Measurements from ENCODE around the gene YBEY.
A peak's percentile ranks its signal among the peaks of the same experiment; 100 is the strongest.
"Not testable (repeated sequence)": the region's sequence is repeated elsewhere in the genome, so short reads cannot be mapped to it uniquely, and the experiment has no call there.

The YBEY gene

DNA sequence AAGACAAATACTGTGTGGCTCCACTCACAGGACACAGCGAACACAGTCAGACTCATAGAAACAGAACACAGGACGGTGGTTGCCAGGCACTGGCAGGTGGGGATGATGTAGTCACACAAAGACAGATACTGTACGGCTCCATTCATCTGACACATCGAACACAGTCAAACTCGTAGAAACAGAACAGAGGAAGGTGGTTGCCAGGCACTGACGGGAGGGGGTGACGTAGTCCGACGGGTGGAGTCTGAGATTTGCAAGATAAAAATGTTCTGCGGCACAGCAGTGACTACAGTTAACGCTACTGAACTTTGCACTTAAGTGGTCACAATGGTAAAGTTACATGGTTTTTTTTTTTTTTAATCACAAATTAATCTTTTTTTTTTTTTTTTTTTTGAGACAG is 18.8 kb downstream of the YBEY start:
- DNase-seq = no peak

DNA sequence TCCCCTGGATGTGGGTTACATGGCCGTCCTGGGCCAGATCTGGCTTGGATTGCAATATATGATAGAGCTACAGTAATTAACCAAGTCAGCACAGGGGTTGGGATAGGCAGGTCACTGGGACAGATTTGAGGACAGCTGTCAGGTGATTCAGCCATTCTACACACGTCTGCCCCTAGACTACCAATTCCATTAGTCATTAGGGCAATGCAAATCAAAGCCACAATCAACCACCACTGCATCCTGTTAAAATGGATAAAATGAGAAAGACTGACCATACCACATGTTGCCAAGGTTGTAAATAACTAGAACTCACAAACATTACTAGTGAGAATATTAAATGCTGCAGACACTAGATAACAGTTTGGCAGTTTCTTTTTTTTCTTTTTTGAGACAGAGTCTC is 21.5 kb downstream of the YBEY start:
- DNase-seq = no peak

DNA sequence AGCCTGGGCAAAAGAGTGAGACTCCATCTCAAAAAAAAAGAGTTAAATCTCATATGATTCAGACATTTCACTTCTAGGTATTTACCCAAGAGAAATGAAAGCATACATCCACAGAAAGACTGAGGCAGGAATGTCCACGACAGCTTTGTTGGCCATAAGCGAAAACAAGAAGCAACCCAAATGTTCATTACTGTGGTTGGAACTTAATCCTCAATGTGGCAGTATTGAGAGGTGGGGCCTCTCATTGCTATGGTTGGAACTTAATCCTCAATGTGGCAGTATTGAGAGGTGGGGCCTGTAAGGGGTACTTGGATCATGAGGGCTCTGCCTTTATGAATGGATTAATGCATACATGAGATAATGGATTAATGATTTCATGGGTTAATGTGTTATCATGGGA is 22.3 kb downstream of the YBEY start:
- DNase-seq = no peak

DNA sequence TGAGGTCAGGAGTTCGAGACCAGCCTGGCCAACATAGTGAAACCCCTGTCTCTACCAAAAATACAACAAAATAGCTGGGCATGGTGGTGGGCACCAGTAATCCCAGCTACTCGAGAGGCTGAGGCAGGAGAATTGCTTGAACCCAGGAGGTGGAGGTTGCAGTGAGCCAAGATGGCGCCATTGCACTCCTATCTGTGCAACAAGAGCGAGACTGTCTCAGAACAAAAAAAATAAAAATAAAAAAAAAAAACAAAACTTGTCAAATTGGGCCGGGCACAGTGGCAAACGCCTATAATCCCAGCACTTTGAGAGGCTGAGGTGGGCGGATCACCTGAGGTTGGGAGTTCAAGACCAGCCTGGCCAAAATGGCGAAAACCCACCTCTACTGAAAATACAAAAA is 24.1 kb downstream of the YBEY start:
- not testable (repeated sequence) for DNase-seq

DNA sequence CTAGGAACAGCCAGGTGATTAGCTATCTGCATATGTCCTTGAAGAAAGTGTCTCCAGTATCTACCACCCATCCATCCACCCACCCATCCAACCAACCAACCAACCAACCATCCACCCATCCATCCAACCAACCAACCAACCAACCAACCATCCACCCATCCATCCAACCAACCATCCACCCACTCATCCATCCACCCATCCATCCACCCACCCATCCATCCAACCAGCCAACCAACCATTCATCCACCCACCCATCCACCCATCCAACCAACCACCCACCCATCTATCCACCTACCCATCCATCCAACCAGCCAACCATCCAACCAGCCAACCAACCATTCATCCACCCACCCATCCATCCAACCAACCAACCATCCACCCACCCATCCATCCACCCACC is 25.4 kb downstream of the YBEY start:
- DNase-seq = no peak

DNA sequence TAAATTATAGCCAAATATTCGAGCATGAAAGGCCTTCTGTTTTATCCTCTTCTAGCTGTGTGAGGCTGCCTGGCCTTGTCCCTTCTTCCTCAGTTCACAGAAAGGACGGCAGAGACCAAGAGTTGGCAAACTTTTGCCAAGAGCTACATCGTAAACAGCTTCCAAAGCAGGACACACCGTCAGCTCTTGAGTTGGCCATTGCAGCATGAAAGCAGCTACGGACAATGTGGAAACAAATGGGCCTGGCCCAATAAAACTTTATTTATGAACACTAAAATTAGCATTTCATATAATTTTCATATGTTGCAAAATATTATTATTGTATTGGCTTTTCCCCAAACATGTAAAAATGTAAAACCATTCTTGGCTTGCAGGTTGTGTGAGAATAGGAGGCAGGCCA is 26.8 kb downstream of the YBEY start:
- DNase-seq = no peak

DNA sequence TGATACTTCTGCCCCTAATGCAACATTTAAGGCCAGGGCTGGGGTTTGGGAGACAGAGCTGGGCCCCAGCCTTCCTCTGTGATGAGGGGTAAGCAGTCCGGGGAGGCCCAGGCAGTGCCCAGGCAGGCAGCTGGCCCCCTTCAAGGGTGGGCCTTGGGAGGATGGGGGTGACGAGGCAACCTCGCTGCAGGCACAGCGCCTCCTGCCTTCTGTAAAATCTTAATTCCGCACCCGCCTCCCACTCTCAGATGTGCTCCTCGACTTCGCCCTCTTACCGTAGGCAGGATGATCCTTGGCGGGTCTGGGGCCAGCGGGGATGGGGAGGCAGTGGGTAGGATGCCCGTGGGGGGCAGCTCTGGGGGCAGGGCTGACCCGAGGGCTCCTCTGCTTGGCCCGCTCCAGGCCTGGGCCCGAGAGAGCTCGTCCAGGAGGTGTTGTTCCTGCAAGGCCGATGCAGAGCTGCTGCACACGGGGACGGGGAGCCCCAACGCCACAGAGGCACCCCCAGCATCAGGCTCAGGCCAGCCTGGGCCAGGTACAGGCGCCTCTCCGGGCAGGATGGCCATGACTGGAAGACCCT is 28.4 kb downstream of the YBEY start:
- no peak for DNase-seq

DNA sequence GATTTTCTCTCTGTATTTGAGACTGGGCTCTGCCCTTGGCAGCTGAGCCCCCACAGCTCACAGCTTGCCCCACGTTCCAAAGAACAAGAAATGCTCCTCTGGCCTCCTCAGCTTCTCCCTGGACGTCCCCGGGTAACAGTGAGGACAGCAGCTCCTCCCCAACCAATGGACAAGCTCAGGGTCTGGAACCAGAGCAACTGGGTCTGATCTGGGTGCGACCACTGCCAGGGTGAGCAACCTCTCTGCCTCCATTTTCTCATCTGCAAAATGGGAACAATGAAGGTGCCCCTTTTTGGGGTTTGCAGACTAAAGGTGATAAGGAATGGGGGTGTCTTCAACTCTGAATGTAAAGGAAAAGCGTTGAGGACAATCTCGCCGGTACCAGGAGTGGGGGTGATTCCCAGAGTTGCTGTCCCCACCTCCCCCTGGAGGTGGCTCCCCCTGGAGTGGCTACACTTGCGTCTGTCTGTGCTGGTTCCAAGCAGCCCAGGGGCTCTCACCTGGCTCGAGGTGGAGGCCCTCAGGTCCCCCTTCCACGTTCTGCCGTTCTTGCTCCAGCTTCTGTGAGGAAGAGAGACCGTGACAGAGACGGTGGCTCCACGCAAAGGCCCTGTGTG is 30.7 kb downstream of the YBEY start:
- no peak for DNase-seq

DNA sequence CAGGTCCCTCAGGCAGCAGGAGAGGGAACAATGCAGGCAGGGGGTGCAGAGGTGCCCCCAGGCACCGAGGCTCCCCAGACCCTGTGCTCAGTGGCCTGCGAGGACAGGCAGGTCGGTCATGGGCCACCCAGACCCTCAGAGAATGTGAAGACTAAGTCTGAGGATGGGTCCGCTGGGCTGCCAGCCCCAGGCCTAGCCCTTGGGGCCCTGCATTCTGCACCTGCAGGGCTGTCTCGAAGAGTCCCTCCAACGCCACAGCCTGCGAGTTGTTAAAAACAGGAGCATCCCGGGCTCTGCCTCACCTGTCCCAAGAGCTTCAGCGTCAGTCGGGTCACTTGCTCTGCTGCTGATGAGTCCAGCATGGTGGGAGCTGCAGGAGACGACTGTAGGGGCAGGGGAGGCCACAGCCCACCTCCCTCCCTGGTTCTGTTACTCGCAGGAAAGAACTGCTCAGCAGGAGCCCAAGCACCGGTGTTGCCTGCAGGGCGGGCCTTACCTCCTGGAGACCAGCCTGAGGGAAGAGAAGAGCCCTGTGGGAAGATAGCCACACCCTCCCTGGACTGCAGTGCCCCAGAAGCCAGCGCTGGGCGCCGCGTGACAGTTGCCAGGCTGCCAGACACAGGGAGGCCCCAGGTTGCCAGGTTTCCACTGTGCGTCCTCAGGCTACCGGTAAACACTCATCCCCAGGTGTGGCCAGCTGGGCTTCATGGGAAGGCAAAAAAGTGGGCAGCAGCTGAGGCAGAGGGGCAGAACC is 31.7 kb downstream of the YBEY start:
- DNase-seq = no peak

DNA sequence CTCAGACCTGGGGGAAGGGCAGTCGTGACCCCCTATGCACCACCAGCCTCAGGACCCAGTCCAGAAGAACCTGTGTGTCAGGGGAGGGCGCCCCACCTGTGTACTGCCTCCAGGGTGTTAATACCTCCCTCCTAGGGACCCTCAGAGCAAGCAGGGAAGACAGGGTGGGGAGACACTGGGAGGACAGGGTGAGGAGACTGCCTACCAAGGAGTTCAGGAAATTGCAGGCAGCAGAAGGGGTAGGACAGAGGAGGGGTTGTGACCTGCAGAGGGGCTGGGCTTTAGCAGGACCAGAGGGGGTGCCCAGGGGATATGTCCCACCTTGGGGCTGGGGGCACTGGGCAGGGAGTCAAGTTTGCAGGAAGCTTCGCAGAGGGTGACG is 32.3 kb downstream of the YBEY start:
- DNase-seq = no peak

DNA sequence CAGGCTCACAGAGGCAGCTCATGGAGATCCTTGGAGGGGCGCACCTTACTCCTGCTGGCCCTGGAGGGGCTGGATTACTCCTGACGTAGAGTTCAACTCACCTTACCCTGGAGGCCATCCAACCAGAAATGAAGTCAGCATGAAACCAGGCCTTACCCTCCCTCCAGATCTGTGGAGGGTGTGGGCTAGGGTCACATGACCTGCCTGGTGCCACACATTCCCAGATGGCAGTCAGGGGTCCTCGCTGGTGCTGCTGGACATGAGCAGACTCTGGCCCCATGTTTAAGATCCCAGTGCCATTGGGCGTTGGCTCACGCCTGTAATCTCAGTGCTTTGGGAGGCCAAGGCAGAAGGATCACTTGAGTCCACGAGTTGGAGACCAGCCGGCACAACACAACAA is 33.0 kb downstream of the YBEY start:
- no peak for DNase-seq

DNA sequence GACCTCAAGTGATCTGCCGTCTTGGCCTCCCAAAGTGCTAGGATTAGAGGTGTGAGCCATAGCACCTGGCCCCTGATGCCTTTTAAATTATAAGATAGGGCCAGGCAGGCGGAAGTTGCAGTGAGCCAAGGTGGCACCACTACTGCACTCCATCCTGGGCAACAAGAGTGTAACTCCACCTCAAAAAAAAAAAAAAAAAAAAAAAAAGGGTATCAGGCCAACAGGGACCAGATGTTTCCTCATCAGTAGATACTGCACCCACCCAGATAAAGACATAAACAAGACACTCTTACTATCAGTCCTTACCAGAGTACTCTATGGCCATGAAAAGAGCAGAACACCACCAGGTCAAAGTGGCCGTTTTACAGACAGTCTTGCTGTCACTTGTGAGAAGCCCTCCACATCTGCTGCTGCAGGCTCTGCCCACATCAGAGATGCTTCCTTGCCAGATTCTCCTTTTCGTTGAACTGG is 34.2 kb downstream of the YBEY start:
- no peak for DNase-seq

DNA sequence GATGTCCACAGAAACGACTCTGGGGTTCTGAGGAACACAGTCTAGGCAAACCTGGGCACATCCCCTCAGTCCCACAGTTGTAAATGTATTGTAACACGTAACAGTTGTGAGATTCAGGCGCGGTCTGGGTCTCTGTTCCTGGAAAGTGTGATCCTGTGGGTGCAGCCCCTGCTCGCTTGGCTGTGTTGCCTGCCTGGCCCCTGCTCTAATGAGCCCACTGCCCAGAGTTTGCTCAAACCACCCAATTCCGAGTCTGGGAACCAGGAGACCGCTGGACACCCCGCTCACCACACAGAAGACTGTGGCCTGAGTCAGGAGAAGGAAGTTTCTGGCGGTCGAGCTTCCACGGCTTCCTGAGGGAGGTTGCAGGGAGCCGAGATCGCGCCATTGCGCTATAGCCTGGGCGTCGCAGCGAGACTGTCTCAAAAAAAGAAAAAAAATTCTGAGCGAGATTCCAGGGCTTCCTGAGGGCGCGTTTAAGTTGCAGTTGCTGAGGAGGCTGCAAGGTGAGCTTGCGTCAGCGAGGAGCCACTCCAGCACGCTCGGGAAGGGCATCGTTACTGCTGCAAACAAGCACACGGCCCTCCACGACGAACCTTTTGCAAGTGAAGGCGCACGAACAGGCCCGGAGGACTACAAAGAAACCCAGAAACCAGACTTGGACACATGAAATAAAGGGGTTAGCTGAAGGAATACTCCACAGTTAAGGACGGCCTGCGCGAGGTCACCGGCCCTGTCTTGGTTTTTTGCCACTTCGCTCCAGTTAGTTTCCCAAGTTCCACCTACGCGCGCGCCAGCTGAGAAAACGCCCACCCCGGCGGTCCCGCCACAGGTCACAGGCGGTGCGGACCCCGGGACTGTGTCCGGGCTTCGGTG is 36.4 kb downstream of the YBEY start:
- DNase-seq = no peak

DNA sequence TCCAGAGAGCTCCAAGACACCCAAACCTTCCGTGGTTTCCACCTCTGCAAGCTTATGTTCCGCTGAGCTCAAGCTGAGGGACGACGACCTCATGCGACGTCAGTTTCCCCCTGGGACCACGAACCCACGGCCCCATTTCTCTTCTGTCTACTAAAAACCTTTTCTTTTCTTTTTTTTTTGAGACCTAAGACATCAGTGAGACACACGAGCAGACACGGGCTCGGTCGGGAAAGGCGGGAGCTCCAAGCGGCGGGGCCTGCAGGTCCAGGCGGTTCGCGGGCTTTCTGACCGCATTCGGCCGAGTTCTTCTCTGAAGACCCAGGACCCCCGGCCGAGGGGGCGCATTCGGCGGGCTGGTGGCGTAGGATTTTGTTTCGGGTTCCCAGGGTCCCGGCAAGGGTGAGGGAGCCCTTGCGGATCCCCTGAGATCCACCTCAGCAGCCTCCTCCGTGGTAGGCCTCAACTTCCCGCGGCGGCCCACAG is 37.1 kb downstream of the YBEY start:
- no peak for DNase-seq

DNA sequence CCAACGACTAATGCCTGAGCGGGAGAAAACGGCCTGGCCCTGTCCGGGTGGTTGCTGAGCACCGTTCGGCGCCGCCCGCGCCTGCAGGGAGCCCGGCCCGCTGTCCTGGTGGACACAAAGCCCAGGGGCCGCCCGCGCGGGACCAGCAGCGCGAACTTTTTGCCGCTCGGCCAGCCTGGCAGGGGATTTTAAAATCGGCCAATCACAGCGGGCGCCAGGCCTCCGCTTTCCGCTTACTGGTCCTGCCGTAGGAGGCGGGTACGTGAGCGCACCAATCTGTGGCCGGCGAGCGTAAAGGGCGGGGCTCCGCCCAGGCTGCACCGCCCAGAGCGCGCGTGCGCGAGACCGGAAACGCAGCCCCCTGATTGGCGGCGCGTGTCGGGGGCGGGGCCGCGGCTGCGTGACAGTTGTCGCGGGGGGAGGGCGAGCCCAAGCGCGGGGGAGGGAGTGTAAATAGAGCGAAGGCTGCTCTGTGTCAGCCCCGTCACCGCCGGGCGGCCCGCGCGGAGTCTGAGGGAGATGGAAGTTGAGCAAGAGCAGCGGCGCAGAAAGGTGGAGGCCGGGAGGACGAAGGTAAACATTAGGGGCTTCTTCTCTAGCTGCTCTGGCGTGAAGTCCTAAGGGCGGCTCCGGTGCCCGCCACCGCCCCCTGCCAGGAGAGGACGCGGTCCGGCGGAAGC is 37.7 kb downstream of the YBEY start, which contains the start of the genes C21orf58 and PCNT:
C21orf58 (minus strand) TSS at position 161 of the 680 bp plus-strand sequence. CDS start 1,132 bp downstream, outside the sequence.
PCNT (plus strand) TSS at position 447 of the 680 bp plus-strand sequence; CDS start at position 520, 73 bp downstream.
- DNase-seq = peak; percentile 97 to 98

DNA sequence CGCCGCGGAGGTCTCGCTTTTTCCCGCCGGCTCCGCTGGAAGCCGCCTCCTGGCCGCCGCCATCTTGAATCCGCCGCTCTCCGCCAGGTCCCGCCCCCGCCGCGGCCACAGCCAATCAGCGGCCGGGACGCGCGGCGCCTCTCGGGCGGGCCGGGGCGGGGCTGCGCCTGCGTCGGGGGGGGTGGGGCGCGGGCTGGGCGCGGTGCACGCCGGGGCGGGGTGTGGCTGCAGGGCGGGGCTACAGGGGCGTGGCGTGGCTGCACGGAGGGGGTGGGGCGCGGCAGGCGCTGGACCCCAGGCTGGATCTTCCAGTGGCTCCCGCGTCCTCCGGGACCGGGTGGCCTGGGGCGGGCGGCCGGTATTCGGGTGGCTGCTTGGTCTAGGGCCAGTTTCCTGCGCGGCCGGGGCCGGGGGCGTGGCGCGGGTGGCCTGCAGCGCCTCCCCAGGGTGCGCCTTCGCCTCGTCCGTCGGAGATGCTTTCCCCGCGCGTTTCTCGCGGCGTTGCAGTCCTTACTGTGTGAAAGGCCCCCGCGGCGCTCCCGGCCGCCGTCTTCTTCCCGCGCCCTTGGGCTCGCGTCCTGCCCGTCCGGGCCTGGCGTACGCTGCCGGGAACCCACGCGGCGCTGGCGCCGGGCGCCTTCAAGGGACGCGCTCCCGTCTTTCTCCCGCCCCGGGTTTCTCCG is 38.4 kb downstream of the YBEY start:
- DNase-seq = peak; percentile 79 to 90

DNA sequence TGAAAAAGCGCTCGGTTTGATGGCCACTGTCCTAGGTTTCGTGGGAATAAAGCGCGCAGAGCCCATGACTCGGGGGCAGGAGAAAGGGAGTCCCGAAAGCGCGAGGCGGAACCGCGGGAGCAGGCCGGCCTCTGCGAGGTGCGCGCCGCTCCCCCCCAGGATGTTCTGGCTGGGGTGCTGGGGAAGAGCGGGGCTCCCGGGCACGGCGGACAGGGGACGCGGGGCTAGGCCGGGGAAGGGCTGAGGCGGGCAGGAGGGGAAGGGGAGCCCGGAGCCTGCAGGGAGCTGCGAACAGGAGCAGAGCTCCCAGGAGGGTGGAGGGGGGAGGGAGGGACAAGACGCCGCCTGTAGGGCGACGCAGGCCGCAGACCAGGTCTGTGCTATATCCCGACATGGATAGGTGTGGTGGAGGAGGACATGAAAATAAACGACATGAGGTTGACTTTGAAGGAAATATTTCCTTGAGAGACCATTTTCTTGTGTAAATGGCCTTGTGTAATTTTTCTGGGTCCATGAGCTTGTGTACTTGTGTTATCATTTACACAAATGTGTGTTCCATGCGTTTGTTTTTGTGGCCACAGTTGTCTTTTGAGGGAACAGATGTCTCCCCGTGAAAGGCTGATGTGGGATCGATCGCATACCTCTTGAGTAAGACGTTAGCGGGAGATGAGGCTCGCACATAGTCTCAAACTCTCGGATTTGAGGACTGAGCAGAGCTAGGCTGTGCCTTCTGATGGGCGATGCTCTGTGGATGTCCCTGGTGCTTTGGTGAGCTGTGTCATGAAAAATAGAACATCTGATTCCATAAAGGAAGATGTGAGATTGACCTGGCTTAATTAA is 39.2 kb downstream of the YBEY start:
- peak; percentile 13 to 33 for DNase-seq

DNA sequence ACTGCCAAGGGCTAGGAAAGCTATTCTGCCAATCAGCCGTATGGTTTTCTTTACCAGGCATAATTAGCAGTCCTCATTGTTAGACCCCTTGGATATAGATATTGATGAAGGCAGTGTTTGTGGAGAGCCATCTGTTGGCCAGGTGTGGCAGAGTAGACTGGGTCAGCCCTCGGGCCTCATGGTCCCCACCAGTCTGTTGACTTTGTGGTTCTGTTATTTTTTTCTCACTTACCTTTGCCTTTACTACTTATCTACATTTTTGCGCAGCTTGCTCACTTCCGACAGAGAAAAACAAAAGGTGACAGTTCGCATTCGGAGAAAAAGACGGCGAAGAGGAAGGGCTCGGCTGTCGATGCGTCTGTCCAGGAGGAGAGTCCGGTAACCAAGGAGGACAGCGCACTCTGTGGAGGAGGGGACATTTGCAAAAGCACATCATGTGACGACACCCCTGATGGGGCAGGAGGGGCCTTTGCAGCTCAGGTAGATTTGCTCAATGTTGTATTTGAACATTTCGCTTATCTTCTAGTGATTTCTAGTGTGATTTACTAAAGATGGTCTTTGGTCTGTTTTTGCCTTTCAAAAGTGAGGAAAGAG is 40.1 kb downstream of the YBEY start:
- no peak for DNase-seq

DNA sequence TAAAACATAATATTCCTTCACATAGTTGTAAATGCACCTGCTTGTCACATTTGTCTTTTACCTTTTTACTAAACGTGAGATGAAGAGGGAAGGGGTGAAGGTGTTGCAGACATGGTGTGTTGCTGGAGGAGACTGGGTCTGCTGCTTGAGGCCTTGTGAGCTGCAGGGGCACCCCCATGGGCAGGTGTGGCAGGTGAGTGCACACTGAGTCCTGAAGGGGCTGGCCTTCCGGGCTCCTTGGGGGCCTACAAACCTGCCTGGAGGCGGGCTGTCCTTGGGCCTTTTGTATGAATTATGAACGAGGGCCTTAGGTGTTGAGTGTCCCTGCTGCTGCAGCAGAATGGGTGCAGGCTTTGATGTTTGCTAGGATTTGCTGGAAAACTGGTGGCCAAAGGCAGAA is 41.6 kb downstream of the YBEY start:
- no peak for DNase-seq

DNA sequence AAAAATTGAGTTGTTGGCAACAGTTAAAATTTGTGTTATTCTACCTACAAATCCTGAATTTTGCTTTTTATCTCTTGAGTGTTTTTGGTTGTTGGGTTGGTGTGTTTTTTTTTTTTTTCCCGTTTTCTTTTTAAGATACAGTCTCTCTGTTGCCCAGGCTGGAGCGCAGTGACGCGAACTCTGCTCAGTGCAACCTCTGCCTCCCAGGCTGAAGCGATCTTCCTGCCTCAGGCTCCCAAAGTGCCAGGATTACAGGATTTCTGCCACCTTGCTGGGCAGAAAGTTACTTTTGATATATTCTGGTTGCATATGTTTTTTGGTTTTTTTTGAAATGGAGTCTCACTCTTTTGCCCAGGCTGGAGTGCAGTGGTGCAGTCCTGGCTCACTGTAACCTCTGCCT is 42.0 kb downstream of the YBEY start:
- no peak for DNase-seq

Data from stimulated activated CD4-positive, alpha-beta T cell treated with anti-CD3 and anti-CD28 coated beads, Interleukin-4, amount 100 ng/mL, for 4 hours (primary cell).